IPS-18c (cell line): ENCODE measurements around the gene CYP2W1.
A peak's percentile ranks its signal among the peaks of the same experiment; 100 is the strongest.

ENCODE experiments used
- H3K4me3 ChIP-seq: 2 replicates; pipeline ENCODE4 v1.7.0; 2013; ENCODE audit warnings: low read depth, mild to moderate bottlenecking, low read length, moderate library complexity; ENCODE audit not compliant: insufficient read depth
- H3K9me3 ChIP-seq: one replicate; pipeline ENCODE4 v1.6.1; 2013; ENCODE audit warnings: mild to moderate bottlenecking, low read length, moderate library complexity; ENCODE audit not compliant: control insufficient read depth, insufficient read depth

The CYP2W1 gene

DNA sequence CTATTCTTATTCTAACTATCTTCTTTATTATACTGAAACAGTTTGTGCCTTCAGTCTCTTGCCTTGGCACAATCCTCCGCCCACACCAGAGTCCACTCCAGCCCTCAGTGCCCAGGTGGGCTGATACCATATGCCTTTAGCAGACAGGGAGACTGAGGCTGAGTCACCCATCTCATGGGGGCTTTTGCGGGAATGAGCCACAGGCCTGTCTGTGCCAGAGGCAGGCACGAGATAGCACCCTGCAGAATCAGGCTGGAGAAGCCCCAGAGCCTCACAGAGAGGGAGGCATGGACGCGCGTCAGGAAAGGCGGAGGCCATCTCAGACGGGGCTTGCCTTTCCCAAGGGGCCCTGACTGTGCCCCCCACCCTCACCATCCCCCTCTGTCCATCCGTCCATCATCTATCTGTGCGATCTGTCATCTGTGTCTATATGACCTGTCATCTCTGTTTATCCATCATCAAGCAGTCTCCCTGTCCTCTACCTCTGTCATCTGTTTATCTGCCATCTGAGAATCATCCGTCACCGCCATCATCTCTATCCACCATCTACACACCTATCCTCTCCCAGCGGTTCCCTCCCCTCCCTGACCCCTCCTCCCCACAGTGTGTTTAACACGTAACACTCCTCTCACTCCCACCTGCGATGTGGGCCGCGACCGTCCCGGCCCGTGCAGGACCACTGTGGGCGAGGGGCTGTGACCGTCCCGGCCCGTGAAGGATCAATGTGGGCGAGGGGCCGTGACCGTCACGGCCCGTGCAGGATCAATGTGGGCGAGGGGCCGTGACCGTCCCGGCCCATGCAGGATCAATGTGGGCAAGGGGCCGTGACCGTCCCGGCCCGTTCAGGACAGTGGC lies 21.2 kb upstream of the CYP2W1 start:
- H3K9me3 ChIP-seq: no peaks in the 10 kb centered on the region
- H3K4me3 ChIP-seq: no peak overlapping the region

DNA sequence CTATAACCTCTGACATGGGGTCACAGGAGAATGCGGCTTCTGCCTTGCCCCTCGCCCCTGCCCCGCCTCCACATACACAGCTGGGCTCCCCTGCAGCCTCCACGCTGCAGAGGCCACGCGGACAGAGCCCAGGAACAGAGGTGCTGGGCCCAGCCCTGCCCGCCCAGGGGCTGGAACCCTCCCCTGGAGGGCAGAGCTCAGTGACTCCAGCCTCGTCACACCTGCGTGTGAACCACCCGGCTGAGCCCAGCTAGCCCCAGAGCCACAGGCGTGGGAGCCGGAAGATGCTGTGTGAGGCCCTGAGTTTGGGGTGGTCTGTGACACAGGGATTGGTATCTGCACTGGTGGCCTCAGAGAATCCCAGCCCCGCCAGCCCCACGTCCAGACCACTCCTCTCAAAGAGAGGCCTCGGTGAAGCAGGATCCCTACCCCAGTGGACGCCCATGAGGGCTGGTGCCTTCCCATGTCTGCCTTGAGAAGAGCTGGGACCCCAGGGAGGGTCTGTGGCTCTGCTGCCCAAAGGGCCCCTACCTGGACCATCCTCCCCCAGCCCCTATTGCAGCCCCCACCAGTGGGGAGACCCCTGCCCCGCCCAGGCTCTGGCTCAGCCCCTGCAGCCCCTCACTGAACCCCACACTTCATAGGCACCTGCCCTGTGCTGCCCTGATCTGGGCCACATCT lies 20.4 kb upstream of the CYP2W1 start:
- Histone ChIP-seq H3K4me3 (no peak overlapping the region), H3K9me3 (peaks cover 2% of the 10 kb centered on the region)

DNA sequence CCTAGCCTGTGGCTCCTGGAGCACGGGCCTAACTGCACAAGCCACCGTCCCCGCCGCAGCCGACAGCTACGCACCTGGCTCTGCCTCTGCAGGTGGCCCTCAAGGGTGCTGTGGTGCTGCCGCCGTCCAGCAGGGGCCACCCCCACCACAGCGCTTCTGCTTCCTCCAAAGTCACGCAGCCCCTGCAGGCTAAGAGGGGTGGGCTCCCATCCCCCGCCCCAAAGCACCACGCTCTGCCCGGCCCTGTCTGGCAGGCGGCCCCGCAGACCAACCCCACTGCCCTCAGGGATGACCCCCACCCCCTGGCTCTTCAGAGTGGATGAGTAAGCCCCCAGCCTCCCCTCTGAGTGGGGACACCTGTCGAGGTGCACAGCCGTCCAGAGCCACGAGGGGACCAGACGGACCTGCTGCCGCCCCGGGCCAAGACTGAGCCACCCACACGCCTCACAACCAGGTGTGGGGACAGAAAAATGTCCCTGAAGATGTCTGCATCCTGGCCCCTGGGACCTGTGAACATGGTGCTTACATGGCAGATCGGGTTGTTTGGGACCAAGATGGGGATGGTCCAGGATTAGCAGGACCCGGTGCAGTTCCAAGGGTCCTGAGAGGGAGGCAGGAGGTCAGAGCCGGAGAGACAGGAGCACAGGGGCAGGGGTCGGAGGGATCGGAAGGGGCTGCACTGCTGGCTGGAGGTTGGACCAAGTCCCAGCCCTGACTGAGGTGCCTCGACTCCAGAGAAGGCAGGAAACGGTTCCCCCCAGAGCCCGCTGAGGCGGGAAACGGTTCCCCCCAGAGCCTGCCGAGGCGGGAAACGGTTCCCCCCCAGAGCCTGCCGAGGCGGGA lies 19.5 kb upstream of the CYP2W1 start:
- Histone ChIP-seq H3K9me3 (peaks cover 2% of the 10 kb centered on the region), H3K4me3 (no peak overlapping the region)

DNA sequence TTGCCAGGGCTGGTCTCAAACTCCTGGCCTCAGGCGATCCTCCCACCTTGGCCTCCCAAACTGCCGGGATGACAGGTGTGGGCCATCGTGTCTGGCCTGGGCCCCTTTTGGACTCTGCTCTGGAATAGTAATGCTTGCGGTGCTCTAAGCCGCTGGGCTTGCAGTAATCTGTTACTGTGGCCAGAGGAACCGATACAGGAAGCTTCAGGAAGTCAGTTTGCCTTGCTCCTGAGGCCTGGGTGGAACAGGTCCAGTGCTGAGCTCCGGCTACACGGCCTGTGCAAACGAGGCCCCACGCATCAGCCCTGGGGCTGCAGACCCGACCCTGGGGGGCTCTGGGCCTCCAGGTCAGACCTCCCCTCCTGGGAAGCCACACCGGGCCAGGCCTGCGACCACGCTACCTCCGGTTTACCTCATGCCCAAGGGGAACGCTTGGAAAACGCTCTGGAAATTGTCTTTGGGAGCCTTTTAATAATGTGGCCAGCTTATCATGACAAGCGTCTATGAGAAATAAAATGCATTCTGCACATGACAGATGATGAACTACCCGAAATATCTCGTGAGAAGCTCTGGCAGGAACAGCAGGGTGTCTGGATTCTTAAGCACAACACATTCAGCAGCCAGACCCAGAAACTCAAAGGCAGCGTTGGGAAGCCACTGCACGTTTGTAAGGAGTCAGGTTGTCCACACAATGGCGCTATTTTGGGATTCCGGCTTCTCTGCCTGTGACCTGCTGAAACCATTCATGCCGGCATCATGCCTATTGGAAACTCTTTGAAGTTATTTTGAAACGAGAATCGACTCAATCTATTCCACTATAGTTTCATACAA lies 18.4 kb upstream of the CYP2W1 start:
- H3K4me3 ChIP-seq: no peak overlapping the region
- peaks cover 2% of the 10 kb centered on the region for H3K9me3 ChIP-seq

DNA sequence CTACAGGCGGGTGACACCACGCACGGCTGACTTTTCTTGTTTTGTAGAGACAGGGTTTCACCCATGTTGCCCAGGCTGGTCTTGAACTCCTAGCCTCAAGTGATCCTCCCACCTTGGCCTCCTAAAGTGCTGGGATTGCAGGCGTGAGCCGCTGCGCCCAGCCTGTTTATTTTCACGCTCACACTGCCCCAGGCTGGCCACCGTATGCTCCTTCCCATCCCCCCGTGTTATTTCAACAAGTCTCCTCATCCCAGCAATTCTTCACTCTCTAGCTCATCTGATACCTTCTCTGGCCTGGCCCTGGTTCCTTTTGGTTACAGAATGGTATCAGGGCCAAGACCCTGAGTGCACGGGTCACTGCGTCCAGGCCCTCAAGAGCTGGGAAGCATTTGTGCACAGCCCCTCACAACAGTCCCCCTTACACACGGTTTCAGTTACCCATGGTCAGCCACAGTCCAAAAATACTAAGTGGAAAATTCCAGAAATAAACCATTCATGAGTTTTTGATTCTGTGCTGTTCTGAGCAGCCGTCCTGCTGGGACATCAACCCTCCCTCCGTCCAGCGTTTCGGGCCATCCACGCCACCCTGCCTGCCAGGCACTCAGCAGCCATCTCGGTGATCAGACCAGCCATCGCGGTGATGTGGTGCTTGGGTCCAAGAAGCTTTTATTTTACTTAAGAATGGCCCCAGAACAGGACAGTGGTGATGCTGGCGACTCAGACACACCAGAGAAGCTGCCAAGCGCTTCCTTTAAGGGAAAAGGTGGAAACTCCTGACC lies 16.5 kb upstream of the CYP2W1 start:
- no peak overlapping the region for H3K4me3 ChIP-seq
- peaks cover 2% of the 10 kb centered on the region for H3K9me3 ChIP-seq

DNA sequence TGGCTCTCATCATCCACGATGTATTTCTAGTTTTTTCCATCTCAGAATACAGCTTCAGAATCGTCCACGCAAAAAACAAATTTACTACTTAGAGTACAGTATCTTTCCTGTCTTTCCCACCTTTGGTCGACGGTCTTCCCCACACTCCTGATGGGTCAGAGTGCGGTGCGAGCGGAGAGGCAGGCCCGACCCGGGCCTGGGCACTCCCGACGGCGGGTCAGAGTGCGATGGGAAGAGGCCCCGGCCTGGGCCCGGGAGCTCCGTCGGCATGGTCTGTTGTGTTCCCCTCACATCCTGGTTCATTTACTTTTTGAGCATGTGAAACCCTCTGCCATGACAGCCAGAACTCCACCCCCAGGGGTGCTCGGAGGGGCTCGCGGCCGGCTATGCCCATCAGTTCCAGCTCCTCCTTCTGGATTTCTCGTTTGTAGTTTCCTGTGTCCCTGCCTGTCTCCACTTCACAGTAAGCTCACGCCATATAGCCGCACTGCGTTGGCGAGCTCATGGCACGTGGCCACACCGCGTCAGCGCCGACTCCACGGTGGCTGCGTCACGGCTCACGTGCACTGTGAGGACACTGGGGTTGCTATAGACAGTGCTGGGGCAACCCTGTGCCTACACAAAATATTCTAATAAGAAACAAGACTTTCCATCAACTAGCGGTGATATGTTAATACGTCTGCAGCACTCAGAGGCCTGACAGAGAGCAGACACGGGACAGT lies 15.5 kb upstream of the CYP2W1 start:
- no peak overlapping the region for H3K4me3 ChIP-seq
- peaks cover 2% of the 10 kb centered on the region for H3K9me3 ChIP-seq

DNA sequence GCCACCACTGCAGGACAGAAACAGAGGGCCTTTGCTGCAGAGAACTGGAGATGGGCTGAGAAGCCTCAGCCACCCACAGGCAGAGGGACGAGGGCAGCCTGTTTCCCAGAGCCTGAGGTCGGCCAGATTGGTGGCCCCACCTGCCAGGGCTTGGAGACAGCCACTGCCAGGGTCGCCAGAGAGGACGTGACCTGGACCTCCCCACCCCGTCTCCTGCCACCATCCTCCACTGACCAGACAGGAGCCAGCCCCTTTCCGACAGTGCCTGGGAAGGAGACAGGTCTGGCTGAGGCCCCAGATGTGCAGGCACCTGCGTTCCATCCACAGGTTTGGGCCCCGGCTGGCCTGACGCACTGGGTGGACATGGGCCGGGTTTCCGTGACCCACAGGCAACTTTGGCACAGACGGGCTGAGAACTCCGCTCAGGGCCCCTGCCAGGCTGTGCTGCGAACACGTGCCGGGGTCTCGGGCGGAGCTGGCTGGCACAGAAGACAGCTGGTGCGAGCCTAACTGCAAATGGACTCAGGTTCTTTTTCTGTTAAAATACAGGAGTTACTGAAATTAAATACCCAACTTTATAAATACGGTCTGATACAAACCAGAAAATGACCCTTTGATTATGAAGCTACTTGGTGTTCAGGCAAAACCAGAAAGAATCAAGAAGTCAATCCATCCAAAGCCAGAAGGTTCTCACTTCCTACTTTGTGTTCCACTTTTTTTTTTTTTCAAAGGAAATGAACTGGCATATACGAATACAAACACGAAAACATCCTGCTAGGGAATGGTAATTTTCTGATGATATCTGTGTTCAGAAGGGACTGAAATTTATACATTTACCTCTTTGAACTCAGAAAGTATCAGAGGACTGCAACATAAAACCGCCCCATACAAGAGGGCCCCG lies 14.5 kb upstream of the CYP2W1 start:
- Histone ChIP-seq H3K4me3 (no peak overlapping the region), H3K9me3 (peaks cover 2% of the 10 kb centered on the region)

DNA sequence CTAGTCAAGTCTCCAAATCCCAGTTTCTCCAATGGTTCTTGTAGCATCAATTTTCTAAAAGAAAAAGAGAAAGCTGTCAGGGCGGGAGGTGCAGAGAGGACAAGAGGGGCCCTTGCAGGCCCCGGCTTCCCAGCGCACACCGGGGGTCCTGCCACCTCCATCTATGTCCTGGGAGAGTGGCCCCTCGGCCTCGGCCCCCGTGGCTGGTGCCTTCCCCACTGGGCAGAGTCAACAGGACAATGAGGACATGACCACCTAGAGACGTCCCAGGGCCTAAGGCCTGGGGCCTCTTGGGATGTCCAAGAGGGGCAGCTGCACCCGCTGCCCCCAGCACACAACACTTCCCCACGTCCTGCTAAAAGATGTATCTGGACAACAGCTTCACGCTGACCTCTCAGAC lies 13.6 kb upstream of the CYP2W1 start:
- peaks cover 2% of the 10 kb centered on the region for H3K9me3 ChIP-seq

DNA sequence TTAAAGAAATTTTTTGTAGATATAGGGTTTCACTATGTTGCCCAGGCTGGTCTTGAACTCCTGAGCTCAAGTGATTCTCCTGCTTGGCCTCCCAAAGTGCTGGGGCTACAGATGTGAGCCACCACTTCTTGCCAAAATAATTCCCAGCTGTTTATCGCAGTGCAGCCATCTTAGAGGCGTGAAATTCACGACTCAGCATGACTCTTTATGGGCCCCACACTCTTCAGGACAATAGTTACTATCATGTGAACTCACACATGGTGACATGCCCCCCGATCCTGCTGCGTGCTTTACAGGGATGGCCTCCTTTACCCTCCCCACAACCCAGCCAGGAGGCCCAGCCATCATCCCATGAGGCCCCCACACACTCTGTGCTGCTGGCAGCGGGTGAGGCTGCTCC lies 12.2 kb upstream of the CYP2W1 start:
- peaks cover 2% of the 10 kb centered on the region for H3K9me3 ChIP-seq

More for the DNA sequence above, 13.6 kb upstream of the CYP2W1 start:
- H3K4me3 ChIP-seq: no peak overlapping the region

DNA sequence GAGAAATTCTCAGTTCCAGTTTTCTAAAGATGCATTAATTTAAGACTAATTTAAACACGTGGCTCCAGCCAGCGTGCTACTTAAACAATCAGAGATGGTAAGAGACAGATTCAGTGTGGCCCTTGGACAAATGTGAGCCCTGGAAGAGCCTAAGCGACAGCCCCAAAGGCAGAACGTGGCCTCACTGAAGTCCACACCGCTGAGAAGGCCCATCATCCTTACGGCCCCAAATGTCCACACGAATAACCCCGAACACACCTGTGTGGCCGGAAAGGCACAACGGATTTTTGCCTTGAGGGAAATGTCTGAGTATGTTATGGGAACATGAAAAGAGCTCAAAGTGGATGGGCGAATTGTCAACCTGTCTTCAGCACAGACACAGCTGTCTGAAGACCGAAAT lies 10.9 kb upstream of the CYP2W1 start:
- Histone ChIP-seq H3K4me3 (no peak overlapping the region), H3K9me3 (peaks cover 2% of the 10 kb centered on the region)

More for the DNA sequence above, 12.2 kb upstream of the CYP2W1 start:
- H3K4me3 ChIP-seq: no peak overlapping the region

DNA sequence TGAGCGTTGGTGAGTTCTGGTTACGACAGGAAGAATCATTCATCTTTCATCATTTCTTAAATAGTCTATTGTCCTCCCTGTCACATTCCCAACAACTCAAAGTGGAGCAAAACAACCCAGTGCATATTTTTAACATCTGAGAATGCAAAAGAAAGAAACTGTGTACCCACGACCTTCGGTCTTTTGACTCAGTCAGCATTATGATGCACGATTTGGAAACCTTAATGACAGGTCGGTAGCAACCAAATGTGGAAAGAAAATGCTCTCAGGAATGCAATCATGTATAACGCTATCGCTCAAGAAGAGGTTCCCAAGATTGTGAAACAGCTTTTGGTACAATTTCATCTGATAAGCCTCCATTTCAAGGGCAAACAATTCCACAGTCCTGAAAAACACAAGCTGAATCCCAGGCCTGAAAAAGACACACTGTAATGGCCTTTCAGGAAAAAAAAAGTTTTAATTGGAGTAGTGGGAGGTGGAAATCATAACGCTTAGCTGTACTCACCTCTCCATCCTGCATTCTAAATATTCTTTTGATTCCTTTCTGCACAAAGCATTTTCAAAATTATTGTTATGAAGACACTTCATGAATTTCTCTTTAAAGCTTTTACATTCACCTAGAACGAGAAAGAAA lies 10.2 kb upstream of the CYP2W1 start:
- no peak overlapping the region for H3K4me3 ChIP-seq

DNA sequence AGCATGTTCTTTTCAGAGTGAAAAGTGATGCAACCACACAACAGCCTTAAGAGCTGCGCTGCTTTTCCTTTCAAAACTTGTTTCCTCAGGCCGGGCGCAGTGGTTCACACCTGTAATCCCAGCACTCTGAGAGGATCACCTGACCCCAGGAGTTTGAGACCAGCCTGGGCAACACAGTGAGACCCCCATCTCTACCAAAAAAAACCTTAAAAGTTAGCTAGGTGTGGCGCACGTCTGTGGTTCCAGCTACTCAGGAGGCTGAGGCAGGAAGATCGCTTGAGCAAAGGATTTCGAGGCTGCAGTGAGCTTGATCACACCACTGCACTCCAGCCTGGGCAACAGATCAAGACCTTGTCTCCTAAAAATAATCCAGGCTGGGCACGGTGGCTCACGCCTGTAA lies 9.7 kb upstream of the CYP2W1 start:
- no peak overlapping the region for H3K4me3 ChIP-seq
- H3K9me3 ChIP-seq: no peaks in the 10 kb centered on the region

More for the DNA sequence above, 10.2 kb upstream of the CYP2W1 start:
- no peaks in the 10 kb centered on the region for H3K9me3 ChIP-seq

DNA sequence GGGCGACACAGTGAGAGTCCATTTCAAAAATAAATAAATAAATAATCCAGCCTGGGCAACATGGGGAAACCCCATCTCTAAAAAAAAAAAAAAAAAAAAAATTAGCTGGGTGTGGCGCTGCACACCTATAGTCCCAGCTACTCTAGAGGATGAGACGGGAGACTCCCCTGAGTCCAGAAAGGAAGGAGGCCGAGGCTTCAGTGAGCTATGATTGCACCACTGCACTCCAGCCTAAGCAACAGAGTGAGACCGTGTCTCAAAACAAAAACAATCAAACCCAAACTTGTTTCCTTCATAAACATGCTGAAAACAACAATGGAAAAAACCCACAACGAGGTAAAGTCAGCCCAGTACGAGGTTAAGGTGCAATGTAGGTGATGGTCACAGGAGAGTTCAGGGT lies 8.8 kb upstream of the CYP2W1 start:
- peak overlapping the region; percentile 97; the same call in 1 of the 2 replicates for H3K4me3 ChIP-seq
- no peaks in the 10 kb centered on the region for H3K9me3 ChIP-seq
